Nephron (organoid): Measurements from ENCODE around the gene LAMA2.

ENCODE experiments used
- H3K27ac Mint-ChIP-seq, 3 experiments: 2 replicates each; pipeline ENCODE4 v1.8.0; 2020; ENCODE audit warnings: mixed read lengths in 3 of 3, mild to moderate bottlenecking in 2 of 3, moderate library complexity in 1 of 3
- H3K27me3 Mint-ChIP-seq: 2 replicates; pipeline ENCODE4 v1.8.0; 2021; ENCODE audit warnings: low read depth, mild to moderate bottlenecking, moderate library complexity, mixed read lengths
- H3K36me3 Mint-ChIP-seq: 2 replicates; pipeline ENCODE4 v1.8.0; 2020; ENCODE audit warnings: low read depth, mixed read lengths
- H3K4me1 Mint-ChIP-seq: 2 replicates; pipeline ENCODE4 v1.8.0; 2020; ENCODE audit warnings: mixed read lengths
- H3K4me3 Mint-ChIP-seq, 3 experiments: 2 replicates each; pipeline ENCODE4 v1.8.0; 2020; ENCODE audit warnings: mild to moderate bottlenecking in 3 of 3, mixed read lengths in 3 of 3, moderate library complexity in 2 of 3
- H3K9me3 Mint-ChIP-seq: 2 replicates; pipeline ENCODE4 v1.8.0; 2020; ENCODE audit warnings: mixed read lengths
- TF ChIP-seq, protein P1 (sequence below), 3 experiments: fragments of 200-600 bp; sonication (generic); IDR thresholded peaks; one replicate each; pipeline ENCODE4 v1.5.0; 2021; ENCODE audit warnings: antibody characterized with exemption in 3 of 3; ENCODE audit not compliant: unreplicated experiment in 3 of 3

Gene LAMA2

GRCh38 chr6:129248946-129249345, 366.0 kb downstream of the LAMA2 start:
- no peak overlapping the region for H3K4me3 Mint-ChIP-seq
- no peaks in the 10 kb centered on the region for H3K9me3 Mint-ChIP-seq
- H3K4me1 Mint-ChIP-seq: peaks cover 15% of the 10 kb centered on the region
- no peaks in the 10 kb centered on the region for H3K36me3 Mint-ChIP-seq
- TF ChIP-seq, protein P1, sequence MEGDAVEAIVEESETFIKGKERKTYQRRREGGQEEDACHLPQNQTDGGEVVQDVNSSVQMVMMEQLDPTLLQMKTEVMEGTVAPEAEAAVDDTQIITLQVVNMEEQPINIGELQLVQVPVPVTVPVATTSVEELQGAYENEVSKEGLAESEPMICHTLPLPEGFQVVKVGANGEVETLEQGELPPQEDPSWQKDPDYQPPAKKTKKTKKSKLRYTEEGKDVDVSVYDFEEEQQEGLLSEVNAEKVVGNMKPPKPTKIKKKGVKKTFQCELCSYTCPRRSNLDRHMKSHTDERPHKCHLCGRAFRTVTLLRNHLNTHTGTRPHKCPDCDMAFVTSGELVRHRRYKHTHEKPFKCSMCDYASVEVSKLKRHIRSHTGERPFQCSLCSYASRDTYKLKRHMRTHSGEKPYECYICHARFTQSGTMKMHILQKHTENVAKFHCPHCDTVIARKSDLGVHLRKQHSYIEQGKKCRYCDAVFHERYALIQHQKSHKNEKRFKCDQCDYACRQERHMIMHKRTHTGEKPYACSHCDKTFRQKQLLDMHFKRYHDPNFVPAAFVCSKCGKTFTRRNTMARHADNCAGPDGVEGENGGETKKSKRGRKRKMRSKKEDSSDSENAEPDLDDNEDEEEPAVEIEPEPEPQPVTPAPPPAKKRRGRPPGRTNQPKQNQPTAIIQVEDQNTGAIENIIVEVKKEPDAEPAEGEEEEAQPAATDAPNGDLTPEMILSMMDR (IDR thresholded peaks at IDR 0.05; ENCODE audit: unreplicated experiment in 3 of 3): no peak
- H3K27ac Mint-ChIP-seq: no peak overlapping the region
- H3K27me3 Mint-ChIP-seq: peaks cover 4% of the 10 kb centered on the region

DNA sequence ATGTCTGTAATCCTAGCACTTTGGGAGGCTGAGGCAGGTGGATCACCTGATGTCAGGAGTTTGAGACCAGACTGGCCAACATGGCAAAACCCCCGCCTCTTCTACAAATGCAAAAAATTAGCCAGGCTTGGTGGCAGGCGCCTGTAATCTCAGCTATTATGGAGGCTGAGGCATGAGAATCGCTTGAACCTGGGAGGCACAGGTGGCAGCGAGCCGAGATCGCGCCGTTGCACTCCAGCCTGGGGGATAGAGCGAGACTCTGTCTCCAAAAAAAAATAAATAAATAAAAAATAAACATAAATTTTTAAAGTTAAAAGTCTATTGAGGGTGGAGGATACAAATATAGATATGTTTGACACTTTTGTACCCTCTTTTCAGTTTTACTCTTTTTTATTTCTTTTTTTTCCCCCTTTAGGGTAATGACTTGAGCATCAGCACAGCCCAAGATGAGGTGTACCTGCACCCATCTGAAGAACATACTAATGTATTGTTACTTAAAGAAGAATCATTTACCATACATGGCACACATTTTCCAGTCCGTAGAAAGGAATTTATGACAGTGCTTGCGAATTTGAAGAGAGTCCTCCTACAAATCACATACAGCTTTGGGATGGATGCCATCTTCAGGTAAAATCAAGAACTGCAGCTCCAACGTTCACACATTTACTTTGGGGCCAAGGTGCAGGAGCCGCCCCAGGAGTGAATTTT, 368.9 kb downstream of the LAMA2 start:
- no peaks in the 10 kb centered on the region for H3K9me3 Mint-ChIP-seq
- TF ChIP-seq, protein P1 (IDR thresholded peaks at IDR 0.05; ENCODE audit: unreplicated experiment in 3 of 3): peak; percentile 88 to 96 (median 92)
- H3K27ac Mint-ChIP-seq: no peak overlapping the region
- peaks cover 4% of the 10 kb centered on the region for H3K27me3 Mint-ChIP-seq
- H3K36me3 Mint-ChIP-seq: no peaks in the 10 kb centered on the region
- H3K4me1 Mint-ChIP-seq: peaks cover 13% of the 10 kb centered on the region
- no peak overlapping the region for H3K4me3 Mint-ChIP-seq

DNA sequence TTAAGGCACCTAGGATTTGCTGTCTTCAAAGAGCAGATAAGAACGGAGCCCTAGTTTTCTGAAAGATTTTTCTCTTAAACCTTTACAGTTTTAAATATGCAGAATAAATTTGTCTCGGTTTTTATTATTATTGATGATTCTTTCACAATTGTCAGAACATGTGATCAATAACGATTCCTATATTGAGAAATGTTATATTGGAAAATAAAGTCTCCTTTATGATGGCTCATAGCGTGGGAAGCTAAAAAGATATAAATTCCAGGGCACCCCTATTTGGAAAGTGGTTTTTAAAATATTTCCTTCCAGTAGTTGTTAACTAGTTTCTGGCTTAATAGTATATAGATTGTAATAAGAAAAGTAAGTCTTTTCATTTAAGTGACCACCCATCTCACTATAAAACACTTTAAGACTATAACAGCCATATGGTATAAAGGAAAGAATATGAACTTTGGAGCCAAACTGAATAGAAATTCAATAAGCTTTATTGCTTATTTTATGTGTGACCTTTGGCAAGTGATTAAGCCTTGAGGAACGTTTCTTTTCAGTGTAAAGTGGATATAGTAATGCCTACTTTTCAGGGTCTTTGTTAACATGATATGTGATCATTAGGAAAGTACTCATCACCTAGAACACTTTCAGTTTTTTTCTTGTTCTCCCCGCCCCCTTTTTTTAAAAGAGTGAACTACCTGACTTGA, 369.6 kb downstream of the LAMA2 start:
- no peak overlapping the region for H3K27ac Mint-ChIP-seq
- no peaks in the 10 kb centered on the region for H3K9me3 Mint-ChIP-seq
- H3K36me3 Mint-ChIP-seq: no peaks in the 10 kb centered on the region
- H3K27me3 Mint-ChIP-seq: peaks cover 4% of the 10 kb centered on the region
- TF ChIP-seq, protein P1 (IDR thresholded peaks at IDR 0.05; ENCODE audit: unreplicated experiment in 3 of 3): no peak
- H3K4me3 Mint-ChIP-seq: no peak overlapping the region
- peaks cover 13% of the 10 kb centered on the region for H3K4me1 Mint-ChIP-seq

DNA sequence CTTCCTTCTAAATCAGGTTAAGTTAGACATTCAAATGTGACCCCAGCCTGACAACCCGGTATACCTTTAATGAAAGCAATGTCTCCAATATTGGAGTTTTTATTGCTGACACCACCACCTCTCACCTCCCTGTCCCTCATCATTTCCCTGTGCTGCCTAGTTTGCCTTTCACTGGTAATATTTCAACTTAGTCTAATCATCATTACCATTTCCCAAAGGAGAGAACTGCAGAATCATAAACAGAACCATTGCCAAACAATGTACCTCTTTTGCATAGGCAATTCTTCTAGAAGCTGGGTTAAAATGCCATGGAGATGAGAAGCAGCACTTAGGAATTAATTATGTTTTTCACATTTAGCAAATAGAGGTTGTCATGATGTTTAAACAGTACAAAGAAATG, 370.3 kb downstream of the LAMA2 start:
- no peaks in the 10 kb centered on the region for H3K9me3 Mint-ChIP-seq
- H3K27ac Mint-ChIP-seq: no peak overlapping the region
- TF ChIP-seq, protein P1 (IDR thresholded peaks at IDR 0.05; ENCODE audit: unreplicated experiment in 3 of 3): no peak
- H3K4me3 Mint-ChIP-seq: no peak overlapping the region
- H3K4me1 Mint-ChIP-seq: peaks cover 13% of the 10 kb centered on the region
- H3K36me3 Mint-ChIP-seq: no peaks in the 10 kb centered on the region
- peaks cover 4% of the 10 kb centered on the region for H3K27me3 Mint-ChIP-seq

GRCh38 chr6:129253727-129254126, 370.8 kb downstream of the LAMA2 start:
- TF ChIP-seq, protein P1 (IDR thresholded peaks at IDR 0.05; ENCODE audit: unreplicated experiment in 3 of 3): no peak
- Mint-ChIP-seq H3K4me3 (no peak overlapping the region), H3K27ac (no peak overlapping the region), H3K9me3 (no peaks in the 10 kb centered on the region), H3K4me1 (peaks cover 12% of the 10 kb centered on the region), H3K27me3 (peaks cover 4% of the 10 kb centered on the region), H3K36me3 (no peaks in the 10 kb centered on the region)
